Measurements from ENCODE around the gene KDM4C.

DNA sequence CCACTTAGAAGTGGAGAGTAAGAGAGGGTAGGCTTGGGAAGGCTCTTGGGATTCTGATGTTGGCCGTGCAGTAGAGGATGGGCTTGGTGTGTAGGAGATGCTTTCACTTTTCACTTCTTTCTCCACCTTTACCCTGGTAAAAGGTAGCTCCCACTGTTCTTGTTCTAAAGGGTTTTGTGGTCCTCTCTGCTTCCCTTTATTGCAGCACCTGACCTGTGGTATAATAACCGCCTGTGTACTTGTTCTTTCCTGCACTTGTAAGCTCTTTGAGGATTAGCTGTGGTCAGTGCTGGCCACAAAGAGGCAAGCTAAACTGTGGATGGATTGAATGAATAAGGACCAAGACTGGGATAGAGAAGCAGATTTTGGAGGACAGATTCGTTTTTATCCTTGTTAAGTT lies 25.2 kb downstream of the KDM4C start:
- TF ChIP-seq, protein P1, sequence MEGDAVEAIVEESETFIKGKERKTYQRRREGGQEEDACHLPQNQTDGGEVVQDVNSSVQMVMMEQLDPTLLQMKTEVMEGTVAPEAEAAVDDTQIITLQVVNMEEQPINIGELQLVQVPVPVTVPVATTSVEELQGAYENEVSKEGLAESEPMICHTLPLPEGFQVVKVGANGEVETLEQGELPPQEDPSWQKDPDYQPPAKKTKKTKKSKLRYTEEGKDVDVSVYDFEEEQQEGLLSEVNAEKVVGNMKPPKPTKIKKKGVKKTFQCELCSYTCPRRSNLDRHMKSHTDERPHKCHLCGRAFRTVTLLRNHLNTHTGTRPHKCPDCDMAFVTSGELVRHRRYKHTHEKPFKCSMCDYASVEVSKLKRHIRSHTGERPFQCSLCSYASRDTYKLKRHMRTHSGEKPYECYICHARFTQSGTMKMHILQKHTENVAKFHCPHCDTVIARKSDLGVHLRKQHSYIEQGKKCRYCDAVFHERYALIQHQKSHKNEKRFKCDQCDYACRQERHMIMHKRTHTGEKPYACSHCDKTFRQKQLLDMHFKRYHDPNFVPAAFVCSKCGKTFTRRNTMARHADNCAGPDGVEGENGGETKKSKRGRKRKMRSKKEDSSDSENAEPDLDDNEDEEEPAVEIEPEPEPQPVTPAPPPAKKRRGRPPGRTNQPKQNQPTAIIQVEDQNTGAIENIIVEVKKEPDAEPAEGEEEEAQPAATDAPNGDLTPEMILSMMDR (IDR thresholded peaks at IDR 0.05): no peak
- no peak for TF ChIP-seq POLR2A (IDR thresholded peaks at IDR 0.05)

Measured in heart left ventricle (tissue), 13 donors.